Ishikawa (cell line): Measurements from ENCODE around the gene NUDT7.

ENCODE experiments used
- CEBPB ChIP-seq: IDR thresholded peaks from 2 replicates; pipeline ENCODE4 v1.6.1; 2012
- CREB1 ChIP-seq: IDR thresholded peaks from 2 replicates; pipeline ENCODE4 v1.6.1; 2012; ENCODE audit warnings: low read depth
- EGR1 ChIP-seq: IDR thresholded peaks from 2 replicates; pipeline ENCODE4 v1.6.1; 2012
- EP300 ChIP-seq: IDR thresholded peaks from 2 replicates; pipeline ENCODE4 v1.6.1; 2012; ENCODE audit warnings: borderline replicate concordance
- FOXM1 ChIP-seq: IDR thresholded peaks from 2 replicates; pipeline ENCODE4 v1.6.1; 2012; ENCODE audit warnings: low read depth, borderline replicate concordance
- NFIC ChIP-seq: IDR thresholded peaks from 2 replicates; pipeline ENCODE4 v1.6.1; 2012
- RAD21 ChIP-seq: IDR thresholded peaks from 2 replicates; pipeline ENCODE4 v1.6.1; 2012; ENCODE audit warnings: low read depth
- TAF1 ChIP-seq: IDR thresholded peaks from 2 replicates; pipeline ENCODE4 v1.6.1; 2012; ENCODE audit warnings: low read depth, mild to moderate bottlenecking
- TCF12 ChIP-seq: IDR thresholded peaks from 2 replicates; pipeline ENCODE4 v1.6.1; 2012; ENCODE audit warnings: low read depth
- TEAD4 ChIP-seq: IDR thresholded peaks from 2 replicates; pipeline ENCODE4 v1.6.1; 2012
- YY1 ChIP-seq: IDR thresholded peaks from 2 replicates; pipeline ENCODE4 v1.6.1; 2012; ENCODE audit warnings: low read depth
- ZBTB7A ChIP-seq: IDR thresholded peaks from 2 replicates; pipeline ENCODE4 v1.6.1; 2012; ENCODE audit warnings: low read depth
- TF ChIP-seq, protein P1 (sequence below): IDR thresholded peaks from 2 replicates; pipeline ENCODE4 v1.6.1; 2012; ENCODE audit warnings: low read depth, mild to moderate bottlenecking
- TF ChIP-seq, protein P2 (sequence below): IDR thresholded peaks from 2 replicates; pipeline ENCODE4 v1.6.1; 2012
- TF ChIP-seq, protein P3 (sequence below): IDR thresholded peaks from 2 replicates; pipeline ENCODE4 v1.6.1; 2012

The NUDT7 gene

DNA sequence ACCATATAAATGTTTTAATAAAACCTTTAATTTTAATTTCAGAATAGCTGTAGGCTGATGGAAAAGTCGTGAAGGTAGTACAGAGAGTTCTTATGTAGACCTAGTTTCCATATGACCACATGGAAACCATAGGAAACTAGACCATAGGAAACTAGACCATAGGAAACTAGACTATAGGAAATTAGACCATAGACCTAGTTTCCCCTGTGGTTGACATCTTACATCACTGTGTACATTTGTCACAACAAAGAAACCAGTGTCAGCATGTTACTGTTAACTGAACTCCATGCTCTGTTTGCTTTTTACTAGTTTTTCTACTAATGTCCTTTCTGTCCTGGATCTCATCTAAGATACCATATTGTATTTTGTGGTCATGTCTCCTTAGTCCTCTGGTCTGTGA, 14.6 kb downstream of the NUDT7 start:
- TF ChIP-seq EP300, result no peak
- no peak for TF ChIP-seq YY1
- no peak for TF ChIP-seq CEBPB
- TF ChIP-seq, protein P1, sequence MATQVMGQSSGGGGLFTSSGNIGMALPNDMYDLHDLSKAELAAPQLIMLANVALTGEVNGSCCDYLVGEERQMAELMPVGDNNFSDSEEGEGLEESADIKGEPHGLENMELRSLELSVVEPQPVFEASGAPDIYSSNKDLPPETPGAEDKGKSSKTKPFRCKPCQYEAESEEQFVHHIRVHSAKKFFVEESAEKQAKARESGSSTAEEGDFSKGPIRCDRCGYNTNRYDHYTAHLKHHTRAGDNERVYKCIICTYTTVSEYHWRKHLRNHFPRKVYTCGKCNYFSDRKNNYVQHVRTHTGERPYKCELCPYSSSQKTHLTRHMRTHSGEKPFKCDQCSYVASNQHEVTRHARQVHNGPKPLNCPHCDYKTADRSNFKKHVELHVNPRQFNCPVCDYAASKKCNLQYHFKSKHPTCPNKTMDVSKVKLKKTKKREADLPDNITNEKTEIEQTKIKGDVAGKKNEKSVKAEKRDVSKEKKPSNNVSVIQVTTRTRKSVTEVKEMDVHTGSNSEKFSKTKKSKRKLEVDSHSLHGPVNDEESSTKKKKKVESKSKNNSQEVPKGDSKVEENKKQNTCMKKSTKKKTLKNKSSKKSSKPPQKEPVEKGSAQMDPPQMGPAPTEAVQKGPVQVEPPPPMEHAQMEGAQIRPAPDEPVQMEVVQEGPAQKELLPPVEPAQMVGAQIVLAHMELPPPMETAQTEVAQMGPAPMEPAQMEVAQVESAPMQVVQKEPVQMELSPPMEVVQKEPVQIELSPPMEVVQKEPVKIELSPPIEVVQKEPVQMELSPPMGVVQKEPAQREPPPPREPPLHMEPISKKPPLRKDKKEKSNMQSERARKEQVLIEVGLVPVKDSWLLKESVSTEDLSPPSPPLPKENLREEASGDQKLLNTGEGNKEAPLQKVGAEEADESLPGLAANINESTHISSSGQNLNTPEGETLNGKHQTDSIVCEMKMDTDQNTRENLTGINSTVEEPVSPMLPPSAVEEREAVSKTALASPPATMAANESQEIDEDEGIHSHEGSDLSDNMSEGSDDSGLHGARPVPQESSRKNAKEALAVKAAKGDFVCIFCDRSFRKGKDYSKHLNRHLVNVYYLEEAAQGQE, result no peak
- no peak for TF ChIP-seq RAD21
- TF ChIP-seq CREB1, result no peak
- no peak for TF ChIP-seq TCF12
- no peak for TF ChIP-seq ZBTB7A
- TF ChIP-seq NFIC, result no peak
- TF ChIP-seq EGR1, result no peak
- TF ChIP-seq, protein P2, sequence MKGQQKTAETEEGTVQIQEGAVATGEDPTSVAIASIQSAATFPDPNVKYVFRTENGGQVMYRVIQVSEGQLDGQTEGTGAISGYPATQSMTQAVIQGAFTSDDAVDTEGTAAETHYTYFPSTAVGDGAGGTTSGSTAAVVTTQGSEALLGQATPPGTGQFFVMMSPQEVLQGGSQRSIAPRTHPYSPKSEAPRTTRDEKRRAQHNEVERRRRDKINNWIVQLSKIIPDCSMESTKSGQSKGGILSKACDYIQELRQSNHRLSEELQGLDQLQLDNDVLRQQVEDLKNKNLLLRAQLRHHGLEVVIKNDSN, result no peak
- TF ChIP-seq TAF1, result no peak
- no peak for TF ChIP-seq TEAD4
- TF ChIP-seq, protein P3, sequence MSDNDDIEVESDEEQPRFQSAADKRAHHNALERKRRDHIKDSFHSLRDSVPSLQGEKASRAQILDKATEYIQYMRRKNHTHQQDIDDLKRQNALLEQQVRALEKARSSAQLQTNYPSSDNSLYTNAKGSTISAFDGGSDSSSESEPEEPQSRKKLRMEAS, result no peak
- no peak for TF ChIP-seq FOXM1

DNA sequence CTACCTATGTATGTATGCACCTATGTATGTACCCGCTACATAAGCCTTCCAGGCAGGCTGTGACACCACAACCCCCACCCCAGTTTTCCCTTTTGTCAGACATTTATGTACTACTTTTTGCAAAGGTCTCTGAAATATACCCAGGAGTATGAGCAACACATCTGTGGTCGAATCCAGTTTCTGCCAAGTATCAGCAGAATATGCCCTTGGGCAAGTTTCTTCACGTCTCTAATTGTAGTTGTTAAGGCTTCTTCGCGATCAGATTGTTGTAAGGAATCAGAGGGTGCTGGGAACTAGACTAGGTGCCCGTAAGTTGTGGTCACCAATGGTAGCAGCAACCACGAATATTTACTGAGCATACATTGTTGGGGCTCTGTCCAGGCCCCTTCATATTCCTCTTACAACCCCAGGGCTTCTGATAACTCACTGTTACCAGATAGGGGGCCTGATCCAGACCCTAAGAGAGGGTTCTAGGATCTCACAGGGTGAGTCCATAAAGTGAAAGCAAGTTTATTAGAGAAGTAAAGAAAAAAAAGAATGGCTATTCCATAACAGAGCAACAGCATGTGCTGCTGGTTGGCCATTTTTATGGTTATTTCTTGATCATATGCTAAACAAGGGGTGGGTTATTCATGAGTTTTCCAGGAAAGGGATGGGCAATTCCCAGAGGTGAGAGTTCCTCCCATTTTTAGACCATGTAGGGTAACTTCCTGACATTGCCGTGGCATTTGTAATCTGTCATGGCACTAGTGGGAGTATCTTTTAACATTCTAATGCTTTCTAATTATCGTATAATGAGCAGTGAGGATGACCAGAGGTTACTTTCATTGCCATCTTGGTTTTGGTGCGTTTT, 16.6 kb downstream of the NUDT7 start:
- TF ChIP-seq CREB1, result no peak
- no peak for TF ChIP-seq YY1
- TF ChIP-seq NFIC, result no peak
- no peak for TF ChIP-seq TCF12
- no peak for TF ChIP-seq EGR1
- TF ChIP-seq FOXM1, result no peak

DNA sequence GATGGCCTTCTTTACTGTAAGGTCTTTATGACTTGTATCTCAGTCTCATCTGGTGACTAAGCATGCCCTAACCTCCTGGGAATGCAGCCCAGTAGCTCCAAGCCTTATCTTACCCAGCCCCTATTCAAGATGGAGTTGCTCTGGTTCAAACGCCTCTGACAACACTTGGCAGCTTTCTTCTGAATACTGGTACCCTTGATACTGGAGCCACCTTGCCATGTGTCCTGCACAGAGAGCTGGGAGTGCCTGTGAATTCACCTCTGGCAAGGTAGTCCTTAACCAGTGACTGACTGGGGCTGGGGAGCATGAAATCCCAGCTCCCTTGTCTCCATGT, 17.2 kb downstream of the NUDT7 start:
- TF ChIP-seq ZBTB7A (no peak), TAF1 (no peak), FOXM1 (no peak), CREB1 (no peak), EGR1 (no peak), EP300 (no peak), CEBPB (no peak), TEAD4 (no peak)
- TF ChIP-seq, protein P2, result no peak
- TF ChIP-seq, protein P1, result no peak
- TF ChIP-seq, protein P3, result no peak

DNA sequence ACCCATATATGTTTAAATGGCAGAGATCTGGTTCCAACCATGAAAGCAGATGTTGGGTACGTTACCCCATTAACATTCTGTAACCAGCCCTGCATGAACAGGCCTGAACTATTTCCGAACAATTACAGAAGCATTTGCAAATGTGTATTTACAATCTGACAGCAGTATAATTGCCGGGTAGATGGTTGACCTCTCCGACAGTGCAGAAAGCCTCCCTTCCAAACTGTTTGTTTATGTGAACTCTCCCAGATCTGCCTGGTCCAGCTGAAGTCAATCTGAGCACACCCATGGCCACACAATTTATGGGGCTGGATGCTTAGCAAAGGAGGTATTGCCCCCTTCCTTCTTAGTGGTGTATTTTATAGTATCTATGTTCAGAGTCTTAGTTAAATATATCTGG, 21.8 kb downstream of the NUDT7 start:
- no peak for TF ChIP-seq NFIC
- TF ChIP-seq TCF12, result no peak
- no peak for TF ChIP-seq YY1

DNA sequence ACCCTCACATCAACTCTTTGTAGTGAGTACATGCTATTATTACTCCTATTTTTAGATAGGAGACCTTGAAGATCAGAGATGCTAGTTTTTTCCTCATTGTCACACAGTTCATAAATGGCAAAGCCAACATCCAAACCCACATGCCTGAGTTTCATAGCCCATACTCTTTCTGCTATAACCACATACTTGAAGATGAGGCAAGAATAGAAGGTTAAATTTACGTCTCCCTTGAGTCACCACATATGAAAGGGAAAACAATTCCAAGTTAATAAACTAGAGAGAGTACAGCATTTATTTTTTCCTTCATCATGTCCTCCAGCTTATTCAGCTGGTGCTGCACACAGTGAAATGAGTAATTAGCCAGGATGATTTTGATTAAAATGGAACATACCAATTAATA, 23.7 kb downstream of the NUDT7 start:
- no peak for TF ChIP-seq TCF12
- TF ChIP-seq EGR1, result no peak
- TF ChIP-seq EP300, result no peak
- TF ChIP-seq, protein P3, result no peak
- no peak for TF ChIP-seq FOXM1
- TF ChIP-seq ZBTB7A, result no peak
- TF ChIP-seq YY1, result no peak
- TF ChIP-seq CEBPB, result no peak

DNA sequence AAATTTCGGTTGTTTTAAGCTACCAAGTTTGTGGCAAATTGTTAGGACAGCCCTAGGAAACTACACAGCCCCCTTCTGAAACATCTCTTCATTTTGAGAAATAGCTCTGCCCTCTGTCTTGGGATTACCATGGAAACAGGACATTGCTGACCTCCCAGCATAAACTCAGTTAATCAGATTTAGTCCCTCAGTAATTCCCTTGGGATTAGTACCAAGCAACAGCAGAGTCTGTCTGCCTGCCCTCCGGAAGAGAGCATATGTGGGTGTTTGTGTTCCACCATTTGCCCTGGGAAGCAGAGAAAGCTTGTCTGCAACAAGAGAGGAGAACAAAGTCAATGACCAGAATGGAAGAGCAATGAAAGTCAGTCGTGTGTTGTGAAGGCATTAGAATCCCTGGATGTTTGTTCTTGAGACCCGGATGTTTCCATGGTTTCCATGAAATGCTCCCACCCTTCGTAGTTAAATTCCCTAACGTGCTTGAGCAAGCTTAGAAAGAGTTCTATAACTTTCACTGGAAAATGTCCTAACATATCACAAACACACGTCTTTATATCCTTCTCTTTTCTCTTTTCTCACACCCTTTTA, 26.2 kb downstream of the NUDT7 start:
- TF ChIP-seq NFIC (no peak), TCF12 (no peak), ZBTB7A (no peak), TEAD4 (no peak), RAD21 (no peak), CREB1 (no peak), FOXM1 (no peak), YY1 (no peak), EP300 (no peak), CEBPB (no peak)
- TF ChIP-seq, protein P2, result no peak
- TF ChIP-seq, protein P3, result no peak
